HepG2 (cell line): ENCODE measurements around the gene USP10. TPM values are rescaled to one million over a fixed set of nuclear protein-coding genes. Genes with fewer than 3 reads are reported as not detected.

ENCODE experiments used
- ATAC-seq: fragments of 200-7000 bp; cut with Tn5 transposase; 3 replicates; pipeline ENCODE4 v1.9.1; 2020; ENCODE audit warnings: mild to moderate bottlenecking, moderate library complexity
- BruUV-seq: library from RNA; stranded (reverse); fragments of 400-500 nt; replicated peaks from 2 replicates; lab custom pipeline; 2021; lab: Mats Ljungman, UMichigan
- CTCF ChIA-PET: fragments of 300-600 bp; formaldehyde crosslinking; extraction: SDS; loops from one replicate; lab custom pipeline; 2021; ENCODE audit warnings: low total read pairs, inconsistent platforms, low intra/inter-chr PET ratio; lab: Yijun Ruan, JAX
- POLR2A ChIA-PET: fragments of 350-600 bp; sonication (Branson Sonifier 250); formaldehyde crosslinking; loops from one replicate; lab custom pipeline; 2020; ENCODE audit warnings: antibody characterized with exemption, inconsistent platforms; lab: Yijun Ruan, JAX
- DNase-seq: peaks from one replicate; pipeline ENCODE4 v3.0.0-alpha.2; 2015; ENCODE audit warnings: low spot score
- FAIRE-seq: peaks from 3 replicates; lab custom pipeline; 2011; peaks lifted over from hg19 to GRCh38; lab: Jason Lieb, UNC
- H2AFZ ChIP-seq: one replicate; pipeline ENCODE4 v1.6.1; 2011; ENCODE audit warnings: low read length, inconsistent platforms
- H3K27ac ChIP-seq: fragments of 300-600 bp; 3 replicates; pipeline ENCODE4 v1.8.0; 2011; ENCODE audit warnings: mixed run types, mild to moderate bottlenecking, mixed read lengths, low read length, inconsistent platforms; ENCODE audit not compliant: insufficient read depth; ENCODE audit errors: extremely low read length
- H3K27me3 ChIP-seq, 2 experiments: fragments of 200-600 bp in 1 of 2; 2 replicates in 1 of 2; 3 replicates in 1 of 2; pipeline versions ENCODE4 v1.6.0 to v1.8.0; 2011; ENCODE audit warnings: low read length in 2 of 2, mild to moderate bottlenecking in 2 of 2, moderate library complexity in 2 of 2, inconsistent platforms in 1 of 2; ENCODE audit not compliant: insufficient read depth in 2 of 2, control insufficient read depth in 1 of 2
- H3K36me3 ChIP-seq, 2 experiments: fragments of 200-600 bp in 1 of 2; replicated peaks in 1 of 2; 2 replicates in 1 of 2; 3 replicates in 1 of 2; pipeline versions ENCODE4 v1.5.1 to v1.8.0; 2011; ENCODE audit warnings: low read length in 2 of 2, inconsistent platforms in 1 of 2; ENCODE audit not compliant: insufficient read depth in 2 of 2, control insufficient read depth in 1 of 2
- H3K4me1 ChIP-seq: 2 replicates; pipeline ENCODE4 v1.5.1; 2012; ENCODE audit warnings: low read length, inconsistent platforms; ENCODE audit not compliant: insufficient read depth
- H3K4me2 ChIP-seq: 2 replicates; pipeline ENCODE4 v1.6.0; 2011; ENCODE audit warnings: low read depth, low read length, inconsistent platforms
- H3K4me3 ChIP-seq, 3 experiments: fragments of 200-600 bp in 1 of 3; sonication (generic), shearing (Covaris generic) in 1 of 3; replicated peaks in 1 of 3; 2 replicates each; pipeline ENCODE4 v1.5.1; 2011 to 2016; ENCODE audit warnings: low read length in 3 of 3, inconsistent platforms in 2 of 3, low read depth in 2 of 3, mild to moderate bottlenecking in 2 of 3, control low read depth in 1 of 3, mixed read lengths in 1 of 3; ENCODE audit not compliant: insufficient read depth in 1 of 3
- H3K79me2 ChIP-seq: one replicate; pipeline ENCODE4 v1.6.1; 2011; ENCODE audit warnings: low read length, inconsistent platforms; ENCODE audit not compliant: insufficient read depth
- H3K9ac ChIP-seq: 2 replicates; pipeline ENCODE4 v1.6.0; 2011; ENCODE audit warnings: mild to moderate bottlenecking, low read depth, low read length, inconsistent platforms; ENCODE audit not compliant: insufficient read depth
- H3K9me3 ChIP-seq: 2 replicates; pipeline ENCODE4 v1.5.1; 2012; ENCODE audit warnings: mild to moderate bottlenecking, low read length
- H4K20me1 ChIP-seq: 2 replicates; pipeline ENCODE4 v1.6.0; 2011; ENCODE audit warnings: inconsistent platforms, mild to moderate bottlenecking, low read length, moderate library complexity; ENCODE audit not compliant: insufficient read depth
- ATF6 ChIP-seq: sonication (generic); formaldehyde crosslinking; conservative IDR thresholded peaks from 2 replicates; pipeline ENCODE4 v1.4.0; 2020; ENCODE audit warnings: missing genetic modification reagents
- CENPBD1 ChIP-seq: sonication (generic); formaldehyde crosslinking; IDR thresholded peaks from 2 replicates; pipeline ENCODE4 v1.8.0; 2022; ENCODE audit warnings: missing genetic modification reagents, low read depth, mild to moderate bottlenecking, borderline replicate concordance
- MLX ChIP-seq: IDR thresholded peaks from 2 replicates; pipeline ENCODE4 v1.6.1; 2016
- MTF1 ChIP-seq: sonication (generic); formaldehyde crosslinking; IDR thresholded peaks from 2 replicates; pipeline ENCODE4 v1.5.0; 2020; ENCODE audit warnings: missing genetic modification reagents
- PHF5A ChIP-seq: IDR thresholded peaks from one replicate; pipeline ENCODE4 v1.6.1; 2018; ENCODE audit warnings: low read depth, missing genetic modification reagents; ENCODE audit not compliant: unreplicated experiment
- SALL2 ChIP-seq: sonication (generic); formaldehyde crosslinking; IDR thresholded peaks from 2 replicates; pipeline ENCODE4 v1.8.1; 2023; ENCODE audit warnings: mild to moderate bottlenecking, missing genetic modification reagents, inconsistent platforms
- SCMH1 ChIP-seq: sonication (generic); formaldehyde crosslinking; IDR thresholded peaks from 2 replicates; pipeline ENCODE4 v1.9.0; 2021; ENCODE audit warnings: missing genetic modification reagents, mild to moderate bottlenecking, borderline replicate concordance
- TEAD2 ChIP-seq: sonication (generic); formaldehyde crosslinking; IDR thresholded peaks from 2 replicates; pipeline ENCODE4 v1.9.0; 2021; ENCODE audit warnings: missing genetic modification reagents
- TEAD3 ChIP-seq: optimal IDR thresholded peaks from 2 replicates; pipeline ENCODE3; 2016; ENCODE audit warnings: borderline replicate concordance
- ZBTB4 ChIP-seq: sonication (generic); formaldehyde crosslinking; IDR thresholded peaks from 2 replicates; pipeline ENCODE4 v1.4.0; 2020; ENCODE audit warnings: missing genetic modification reagents, mild to moderate bottlenecking, borderline replicate concordance
- ZFP82 ChIP-seq: sonication (generic); formaldehyde crosslinking; IDR thresholded peaks from 2 replicates; pipeline ENCODE4 v1.5.1; 2020; ENCODE audit warnings: mild to moderate bottlenecking, missing genetic modification reagents, borderline replicate concordance
- ZNF7 ChIP-seq: IDR thresholded peaks from 2 replicates; pipeline ENCODE4 v1.6.1; 2016; ENCODE audit warnings: missing biosample characterization, missing genetic modification reagents
- WGBS: methylation state at CpG from one replicate; pipeline ENCODE4 v1.1.6; 2017; ENCODE audit warnings: low lambda C conversion rate; 5-methylcytosine and 5-hydroxymethylcytosine counted together
- in situ Hi-C: cut with HindIII; loops from 2 replicates; pipeline ENCODE4 v1.10.0; 2017; ENCODE audit warnings: low pct_unique_long_range_greater_than_20kb; ENCODE audit not compliant: extremely low pct_ligation_motif_present
- intact Hi-C: fragments of 100-400 bp; cut with micrococcal nuclease; formaldehyde crosslinking; loops from one replicate; pipeline ENCODE4 v1.10.0; 2022; ENCODE audit not compliant: unreplicated experiment
- polyA plus RNA-seq, 8 experiments: library from polyadenylated mRNA; depleted of rRNA in 3 of 8; stranded (reverse) in 7 of 8; unstranded in 1 of 8; fragments of >200 nt; fragmentation: Illumina TruSeq in 4 of 8; extraction: Trizol in 4 of 8; gene quantifications; 2 replicates each; pipeline versions ENCODE4 v1.2.1 to v1.2.3, GENCODE V29; 2011 to 2016; ENCODE audit warnings: low read depth in 4 of 8, missing spikeins in 1 of 8, mixed read lengths in 1 of 8; ENCODE audit not compliant: insufficient read depth in 1 of 8
- total RNA-seq, 5 experiments: library from RNA; depleted of rRNA; stranded (reverse); fragments of >200 nt; fragmentation: Illumina TruSeq; extraction: Trizol; gene quantifications; 2 replicates each; pipeline ENCODE4 v1.2.3, GENCODE V29; 2016; ENCODE audit warnings: low read depth in 1 of 5
- TF ChIP-seq, protein P1 (sequence below): sonication (generic); formaldehyde crosslinking; IDR thresholded peaks from 2 replicates; pipeline ENCODE4 v1.5.1; 2020; ENCODE audit warnings: mild to moderate bottlenecking, missing genetic modification reagents, moderate library complexity
- TF ChIP-seq, protein P2 (sequence below): sonication (generic); formaldehyde crosslinking; conservative IDR thresholded peaks from 2 replicates; pipeline ENCODE4 v1.8.1; 2023; ENCODE audit warnings: missing genetic modification reagents

USP10 gene
- total and polyA plus RNA-seq, 2 of the 13 experiments (the other 11 are each of a cell fraction or from before 2014, with no cell fraction given), result 79.1 to 122 TPM

DNA sequence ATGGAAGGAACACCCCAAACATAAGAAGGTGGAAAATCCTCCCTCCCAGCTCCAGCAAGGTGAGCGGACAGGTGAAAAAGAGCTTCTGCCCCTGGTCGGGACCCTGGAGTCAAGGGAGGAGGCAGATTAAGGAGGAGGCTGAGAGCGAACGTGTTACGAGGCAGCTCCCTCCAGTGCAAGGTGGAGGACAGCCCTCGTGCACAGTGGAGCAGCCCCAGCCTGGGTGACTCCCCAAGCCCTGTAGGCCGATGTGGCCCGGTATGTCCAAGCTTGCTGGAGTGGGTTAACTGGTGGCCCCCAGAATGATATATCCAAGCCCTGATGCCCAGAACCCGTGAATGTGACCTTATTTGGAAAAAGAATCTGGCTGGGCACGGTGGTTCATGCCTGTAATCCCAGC lies 104.5 kb downstream of the USP10 start:
- FAIRE-seq, result no peak
- Histone ChIP-seq H3K4me1 (peaks cover 7% of the 10 kb centered on the region; the same call in 1 of the 2 replicates), H3K79me2 (no peaks in the 10 kb centered on the region), H4K20me1 (no peaks in the 10 kb centered on the region), H2AFZ (no peak overlapping the region), H3K4me3 (no peak overlapping the region), H3K36me3 (no peaks in the 10 kb centered on the region), H3K9me3 (no peaks in the 10 kb centered on the region), H3K27me3 (peaks cover 0 to 46% of the 10 kb centered on the region in 2 experiments; a peak in 4 of 5 replicates), H3K4me2 (no peak overlapping the region), H3K27ac (no peak overlapping the region), H3K9ac (no peak overlapping the region)
- ChIA-PET CTCF (no interaction called here), POLR2A (no interaction called here)
- no peak for DNase-seq
- intact Hi-C loops (no loop called here), in situ Hi-C loops (no loop called here)
- no peak for ATAC-seq
- 56% methylated on average over 9 of the region's 10 CpGs for WGBS
- no TSS peak for BruUV-seq
- no peak for TF ChIP-seq ZFP82 (CRISPR knock-in tag)
- TF ChIP-seq TEAD2 (CRISPR knock-in tag), result no peak
- TF ChIP-seq, protein P1, sequence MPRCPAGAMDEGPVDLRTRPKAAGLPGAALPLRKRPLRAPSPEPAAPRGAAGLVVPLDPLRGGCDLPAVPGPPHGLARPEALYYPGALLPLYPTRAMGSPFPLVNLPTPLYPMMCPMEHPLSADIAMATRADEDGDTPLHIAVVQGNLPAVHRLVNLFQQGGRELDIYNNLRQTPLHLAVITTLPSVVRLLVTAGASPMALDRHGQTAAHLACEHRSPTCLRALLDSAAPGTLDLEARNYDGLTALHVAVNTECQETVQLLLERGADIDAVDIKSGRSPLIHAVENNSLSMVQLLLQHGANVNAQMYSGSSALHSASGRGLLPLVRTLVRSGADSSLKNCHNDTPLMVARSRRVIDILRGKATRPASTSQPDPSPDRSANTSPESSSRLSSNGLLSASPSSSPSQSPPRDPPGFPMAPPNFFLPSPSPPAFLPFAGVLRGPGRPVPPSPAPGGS (CRISPR knock-in tag), result no peak
- TF ChIP-seq TEAD3, result no peak
- no peak for TF ChIP-seq SALL2 (CRISPR knock-in tag)
- no peak for TF ChIP-seq MLX (CRISPR knock-in tag)
- TF ChIP-seq ZNF7 (CRISPR knock-in tag), result no peak
- TF ChIP-seq CENPBD1 (CRISPR knock-in tag), result no peak
- TF ChIP-seq SCMH1 (CRISPR knock-in tag), result no peak
- TF ChIP-seq, protein P2, sequence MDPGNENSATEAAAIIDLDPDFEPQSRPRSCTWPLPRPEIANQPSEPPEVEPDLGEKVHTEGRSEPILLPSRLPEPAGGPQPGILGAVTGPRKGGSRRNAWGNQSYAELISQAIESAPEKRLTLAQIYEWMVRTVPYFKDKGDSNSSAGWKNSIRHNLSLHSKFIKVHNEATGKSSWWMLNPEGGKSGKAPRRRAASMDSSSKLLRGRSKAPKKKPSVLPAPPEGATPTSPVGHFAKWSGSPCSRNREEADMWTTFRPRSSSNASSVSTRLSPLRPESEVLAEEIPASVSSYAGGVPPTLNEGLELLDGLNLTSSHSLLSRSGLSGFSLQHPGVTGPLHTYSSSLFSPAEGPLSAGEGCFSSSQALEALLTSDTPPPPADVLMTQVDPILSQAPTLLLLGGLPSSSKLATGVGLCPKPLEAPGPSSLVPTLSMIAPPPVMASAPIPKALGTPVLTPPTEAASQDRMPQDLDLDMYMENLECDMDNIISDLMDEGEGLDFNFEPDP (CRISPR knock-in tag), result no peak
- TF ChIP-seq ZBTB4, result no peak
- no peak for TF ChIP-seq PHF5A
- no peak for TF ChIP-seq MTF1 (CRISPR knock-in tag)
- TF ChIP-seq ATF6 (CRISPR knock-in tag), result no peak
